H9 (cell line): ENCODE data around the gene SSTR5. TPM values are rescaled to one million over a fixed set of nuclear protein-coding genes. Genes with fewer than 3 reads are reported as not detected.

Experiments
- DNase-seq: peaks from one replicate; pipeline ENCODE4 v3.0.0-alpha.2; 2017
- H2AFZ ChIP-seq: one replicate; pipeline ENCODE4 v1.6.1; 2013; ENCODE audit warnings: mild to moderate bottlenecking, low read length, control low read depth, moderate library complexity
- H2AK5ac ChIP-seq: 2 replicates; pipeline ENCODE4 v1.6.1; 2013; ENCODE audit warnings: low read length, control low read depth, mixed read lengths; ENCODE audit not compliant: insufficient read length
- H2BK120ac ChIP-seq: one replicate; pipeline ENCODE4 v1.6.1; 2013; ENCODE audit warnings: low read depth, mild to moderate bottlenecking, low read length, control low read depth, inconsistent platforms; ENCODE audit not compliant: poor library complexity, severe bottlenecking
- H2BK12ac ChIP-seq: 2 replicates; pipeline ENCODE4 v1.6.1; 2013; ENCODE audit warnings: low read length, control low read depth, mixed read lengths, low read depth; ENCODE audit not compliant: insufficient read length
- H2BK15ac ChIP-seq: 2 replicates; pipeline ENCODE4 v1.6.1; 2013; ENCODE audit warnings: low read depth, low read length, control low read depth
- H2BK20ac ChIP-seq: one replicate; pipeline ENCODE4 v1.6.1; 2013; ENCODE audit warnings: low read depth, mild to moderate bottlenecking, low read length, control low read depth, inconsistent platforms; ENCODE audit not compliant: poor library complexity, severe bottlenecking
- H2BK5ac ChIP-seq: 2 replicates; pipeline ENCODE4 v1.6.1; 2013; ENCODE audit warnings: low read length, control low read depth, mixed read lengths; ENCODE audit not compliant: insufficient read length
- H3K14ac ChIP-seq: 2 replicates; pipeline ENCODE4 v1.6.1; 2013; ENCODE audit warnings: low read length, control low read depth; ENCODE audit not compliant: insufficient read depth
- H3K18ac ChIP-seq: 2 replicates; pipeline ENCODE4 v1.6.1; 2013; ENCODE audit warnings: low read depth, mild to moderate bottlenecking, mixed read lengths, low read length, control low read depth; ENCODE audit not compliant: insufficient read length
- H3K23ac ChIP-seq: 2 replicates; pipeline ENCODE4 v1.6.1; 2013; ENCODE audit warnings: low read length, control low read depth, mixed read lengths, low read depth; ENCODE audit not compliant: insufficient read length
- H3K23me2 ChIP-seq: 2 replicates; pipeline ENCODE4 v1.6.1; 2013; ENCODE audit warnings: low read depth, mild to moderate bottlenecking, mixed read lengths, low read length, control low read depth; ENCODE audit not compliant: insufficient read length, poor library complexity, severe bottlenecking
- H3K27ac ChIP-seq: 2 replicates; pipeline ENCODE4 v1.5.1; 2013; ENCODE audit warnings: low read length, control low read depth, mixed read lengths, low read depth; ENCODE audit not compliant: insufficient read length
- H3K27me3 ChIP-seq: 2 replicates; pipeline ENCODE4 v1.6.1; 2013; ENCODE audit warnings: low read length, control low read depth, inconsistent platforms; ENCODE audit not compliant: insufficient read depth
- H3K4ac ChIP-seq: 2 replicates; pipeline ENCODE4 v1.6.1; 2013; ENCODE audit warnings: low read depth, mild to moderate bottlenecking, control low read depth, inconsistent platforms, low read length, moderate library complexity
- H3K4me1 ChIP-seq: 2 replicates; pipeline ENCODE4 v1.6.1; 2013; ENCODE audit warnings: low read length, control low read depth, inconsistent platforms; ENCODE audit not compliant: insufficient read depth
- H3K4me2 ChIP-seq: 2 replicates; pipeline ENCODE4 v1.6.1; 2013; ENCODE audit warnings: low read length, control low read depth, mixed read lengths; ENCODE audit not compliant: insufficient read length, insufficient read depth
- H3K56ac ChIP-seq: 2 replicates; pipeline ENCODE4 v1.6.1; 2013; ENCODE audit warnings: low read depth, mild to moderate bottlenecking, mixed read lengths, low read length, control low read depth; ENCODE audit not compliant: insufficient read length
- H3K79me1 ChIP-seq: 2 replicates; pipeline ENCODE4 v1.6.1; 2013; ENCODE audit warnings: low read depth, mild to moderate bottlenecking, moderate library complexity, low read length, control low read depth, inconsistent platforms; ENCODE audit not compliant: insufficient read depth, poor library complexity, severe bottlenecking
- H3K79me2 ChIP-seq: 2 replicates; pipeline ENCODE4 v1.6.1; 2013; ENCODE audit warnings: low read length, control low read depth, inconsistent platforms; ENCODE audit not compliant: insufficient read depth
- H3K9ac ChIP-seq: 2 replicates; pipeline ENCODE4 v1.6.1; 2013; ENCODE audit warnings: low read length, control low read depth, mixed read lengths; ENCODE audit not compliant: insufficient read length; ENCODE audit errors: extremely low read depth
- H3K9me3 ChIP-seq: one replicate; pipeline ENCODE4 v1.6.1; 2013; ENCODE audit warnings: low read depth, low read length, inconsistent platforms; ENCODE audit not compliant: control insufficient read depth
- H3T11ph ChIP-seq: one replicate; pipeline ENCODE4 v1.6.1; 2013; ENCODE audit warnings: mild to moderate bottlenecking, low read length, control low read depth, inconsistent platforms
- H4K20me1 ChIP-seq: one replicate; pipeline ENCODE4 v1.6.1; 2013; ENCODE audit not compliant: control insufficient read depth, insufficient read length, insufficient read depth
- H4K5ac ChIP-seq: 2 replicates; pipeline ENCODE4 v1.6.1; 2013; ENCODE audit warnings: low read depth, mild to moderate bottlenecking, mixed read lengths, low read length, control low read depth; ENCODE audit not compliant: insufficient read length
- H4K8ac ChIP-seq: replicated peaks from 2 replicates; pipeline ENCODE4 v1.6.1; 2013; ENCODE audit warnings: low read length, control low read depth, mixed read lengths, low read depth; ENCODE audit not compliant: insufficient read length
- H4K91ac ChIP-seq: 2 replicates; pipeline ENCODE4 v1.6.1; 2013; ENCODE audit warnings: low read depth, mild to moderate bottlenecking, moderate library complexity, mixed read lengths, low read length, control low read depth; ENCODE audit not compliant: insufficient read length
- H3K27ac Mint-ChIP-seq, 3 experiments: 2 replicates in 2 of 3; 3 replicates in 1 of 3; pipeline ENCODE4 v1.8.0; 2020 to 2021; ENCODE audit warnings: mixed read lengths in 3 of 3, mild to moderate bottlenecking in 1 of 3, moderate library complexity in 1 of 3
- H3K27me3 Mint-ChIP-seq: 2 replicates; pipeline ENCODE4 v1.8.0; 2021; ENCODE audit warnings: low read depth, mild to moderate bottlenecking, moderate library complexity, mixed read lengths
- H3K36me3 Mint-ChIP-seq, 3 experiments: 2 replicates in 2 of 3; 3 replicates in 1 of 3; pipeline ENCODE4 v1.8.0; 2020 to 2021; ENCODE audit warnings: low read depth in 3 of 3, mixed read lengths in 3 of 3; ENCODE audit not compliant: insufficient read depth in 1 of 3
- H3K4me1 Mint-ChIP-seq, 2 experiments: 2 replicates each; pipeline ENCODE4 v1.8.0; 2020; ENCODE audit warnings: mixed read lengths in 2 of 2
- H3K4me3 Mint-ChIP-seq, 2 experiments: 2 replicates in 1 of 2; 3 replicates in 1 of 2; pipeline ENCODE4 v1.8.0; 2020 to 2021; ENCODE audit warnings: mild to moderate bottlenecking in 2 of 2, mixed read lengths in 2 of 2, moderate library complexity in 1 of 2
- H3K9me3 Mint-ChIP-seq, 2 experiments: 2 replicates in 1 of 2; 3 replicates in 1 of 2; pipeline ENCODE4 v1.8.0; 2020; ENCODE audit warnings: mild to moderate bottlenecking in 2 of 2, mixed read lengths in 2 of 2, moderate library complexity in 1 of 2
- CTCF ChIP-seq: fragments of 200-600 bp; sonication (generic); conservative IDR thresholded peaks from 3 replicates; pipeline ENCODE4 v1.8.0; 2021; ENCODE audit warnings: antibody characterized with exemption, mild to moderate bottlenecking
- WGBS: extraction: QIAGEN DNeasy Blood & Tissue Kit; methylation state at CpG from one replicate; pipeline ENCODE4 v1.1.7; 2013; ENCODE audit warnings: missing lambda C conversion rate, low lambda C conversion rate, mixed read lengths; ENCODE audit not compliant: insufficient read length; ENCODE audit errors: extremely low coverage; 5-methylcytosine and 5-hydroxymethylcytosine counted together
- total RNA-seq: library from RNA; stranded (reverse); gene quantifications from 2 replicates; pipeline ENCODE4 v1.2.1, GENCODE V29; 2021

Gene SSTR5
- total RNA-seq, 1 experiment from 2014 or later: 0.22 TPM

- Histone ChIP-seq H3K18ac (no peak overlapping the region), H2BK120ac (no peak overlapping the region), H3K4me1 (no peaks in the 10 kb centered on the region), H3K79me2 (no peaks in the 10 kb centered on the region), H2BK15ac (no peak overlapping the region), H3K4me2 (no peak overlapping the region), H3K9me3 (no peaks in the 10 kb centered on the region), H2BK20ac (no peak overlapping the region), H4K20me1 (no peaks in the 10 kb centered on the region), H4K91ac (no peak overlapping the region), H2AK5ac (no peak overlapping the region), H3K79me1 (no peaks in the 10 kb centered on the region), H3K4ac (no peak overlapping the region), H2BK12ac (no peak overlapping the region), H3K9ac (no peak overlapping the region), H3T11ph (no peak overlapping the region), H3K23me2 (peaks cover 7% of the 10 kb centered on the region), H2AFZ (no peak overlapping the region), H4K5ac (no peak overlapping the region), H2BK5ac (no peak overlapping the region), H3K27ac (no peak overlapping the region), H3K23ac (no peak overlapping the region), H3K14ac (no peak overlapping the region), H3K56ac (no peak overlapping the region), H4K8ac (no peak overlapping the region), H3K27me3 (no peaks in the 10 kb centered on the region)
- DNase-seq: no peak
- Mint-ChIP-seq H3K9me3 (peaks cover 10 to 11% of the 10 kb centered on the region in 2 experiments; a peak in 4 of 5 replicates), H3K27ac (peak overlapping the region in 1 of 3 experiments; percentile 3; a peak in 1 of 7 replicates), H3K4me1 (no peaks in the 10 kb centered on the region), H3K27me3 (peaks cover 8% of the 10 kb centered on the region), H3K36me3 (0 out of 7 replicates have a peak, but pooled peaks cover 0 to 11% (median 0%) of the 10 kb centered on the region in 3 experiments), H3K4me3 (no peak overlapping the region; a peak in 1 of 5 replicates)
- no peak for TF ChIP-seq CTCF
- no CpG with 5 or more reads among the region's 15 CpGs for WGBS
Measured at GRCh38 chr16:1042049-1042744, 30.4 kb upstream of the SSTR5 start.
